Neural progenitor cell (in vitro differentiated cells): ENCODE data around the gene CA5A.

Source experiments
- CTCF ChIP-seq: fragments of 200-600 bp; sonication (generic); IDR thresholded peaks from 2 replicates; pipeline ENCODE4 v1.5.1; 2017; ENCODE audit warnings: antibody characterized with exemption, mild to moderate bottlenecking
- EZH2 ChIP-seq: fragments of 200-600 bp; sonication (generic); IDR thresholded peaks from 2 replicates; pipeline ENCODE4 v1.6.1; 2017; ENCODE audit warnings: antibody characterized with exemption, mild to moderate bottlenecking, moderate library complexity
- EZH2phosphoT487 ChIP-seq: fragments of 200-600 bp; sonication (generic); IDR thresholded peaks from 2 replicates; pipeline ENCODE4 v1.6.1; 2017; ENCODE audit warnings: antibody characterized with exemption

- TF ChIP-seq CTCF (no peak), EZH2 (no peak), EZH2phosphoT487 (no peak)
Observed at GRCh38 chr16:87971933-87972332, 35.6 kb upstream of the CA5A start.
